ENCODE measurements around the gene DOCK8. TPM values are rescaled to one million over a fixed set of nuclear protein-coding genes. Genes with fewer than 3 reads are reported as not detected.

DOCK8 gene
- total and polyA plus RNA-seq, 2 of the 4 experiments (the other 2 are of a cell fraction) = not detected

- Histone ChIP-seq H2BK120ac (ENCODE audit: low read depth, low read length) (no peak overlapping the region), H3K4ac (ENCODE audit: low read depth, low read length) (no peak overlapping the region), H3K23ac (ENCODE audit: low read depth, low read length) (no peak overlapping the region), H2AK5ac (ENCODE audit: low read depth, low read length) (no peak overlapping the region), H3K79me1 (ENCODE audit: low read depth in 1 of 2, low read length in 2 of 2) (no peaks in the 10 kb centered on the region), H2BK20ac (ENCODE audit: low read depth, low read length) (no peak overlapping the region), H3K27ac (ENCODE audit: insufficient read depth, low read length) (no peak overlapping the region), H3K14ac (replicated peaks; ENCODE audit: low read depth, low read length) (no peak overlapping the region), H4K5ac (ENCODE audit: low read depth, low read length) (no peak overlapping the region), H2AK9ac (replicated peaks; ENCODE audit: low read depth, low read length, poor library complexity) (no peak overlapping the region), H3K4me1 (ENCODE audit: control insufficient read depth, insufficient read depth, low read length) (no peaks in the 10 kb centered on the region), H4K8ac (ENCODE audit: low read depth in 2 of 2, low read length in 2 of 2) (no peak overlapping the region), H2BK15ac (ENCODE audit: low read depth, low read length) (no peak overlapping the region), H2AFZ (replicated peaks; ENCODE audit: low read length, poor library complexity) (no peak overlapping the region), H2BK5ac (ENCODE audit: low read depth, low read length, poor library complexity, severe bottlenecking) (no peak overlapping the region), H4K20me1 (ENCODE audit: insufficient read depth, low read length) (no peaks in the 10 kb centered on the region), H3K9ac (ENCODE audit: low read depth, low read length) (no peak overlapping the region), H3K36me3 (ENCODE audit: control insufficient read depth, insufficient read depth, low read length) (no peaks in the 10 kb centered on the region), H3K56ac (ENCODE audit: extremely low read depth, insufficient read depth, low read length) (no peak overlapping the region), H3K18ac (ENCODE audit: low read depth, low read length) (no peak overlapping the region), H3K9me1 (ENCODE audit: insufficient read depth, low read length) (no peaks in the 10 kb centered on the region), H3K4me3 (ENCODE audit: insufficient read depth, low read depth, low read length) (no peak overlapping the region), H3K27me3 (ENCODE audit: control insufficient read depth, insufficient read depth, low read length) (no peaks in the 10 kb centered on the region; the same call in 1 of the 2 replicates), H4K91ac (ENCODE audit: insufficient read depth, low read depth, low read length) (no peak overlapping the region), H3K9me3 (ENCODE audit: control insufficient read depth, insufficient read depth, low read length) (no peaks in the 10 kb centered on the region), H3K4me2 (ENCODE audit: low read depth, low read length) (no peak overlapping the region)
- TF ChIP-seq RAD21 (IDR thresholded peaks at IDR 0.05; ENCODE audit: low read length) = no peak
- no peak for TF ChIP-seq FOS (IDR thresholded peaks at IDR 0.05; ENCODE audit: low read depth, low read length)
- no peak for TF ChIP-seq SMC3 (IDR thresholded peaks at IDR 0.05; ENCODE audit: low read depth, low read length)
- no peak for TF ChIP-seq RFX5 (IDR thresholded peaks at IDR 0.05; ENCODE audit: low read depth, low read length)
- no peak for TF ChIP-seq POLR2A (IDR thresholded peaks at IDR 0.05; ENCODE audit: low read depth, low read length)
- no peak for TF ChIP-seq NFE2L2 (IDR thresholded peaks at IDR 0.05; ENCODE audit: low read depth, low read length)
- TF ChIP-seq MXI1 (IDR thresholded peaks at IDR 0.05; ENCODE audit: borderline replicate concordance, low read depth, low read length) = no peak
- TF ChIP-seq USF2 (IDR thresholded peaks at IDR 0.05; ENCODE audit: low read depth, low read length) = no peak
- TF ChIP-seq BHLHE40 (IDR thresholded peaks at IDR 0.05; ENCODE audit: low read depth, low read length) = no peak
- in situ Hi-C loops (cut with MboI; ENCODE audit: low sequenced_read_pairs) (no loop called here), intact Hi-C loops (cut with micrococcal nuclease) (no loop called here), dilution Hi-C loops (cut with HindIII; ENCODE audit: low sequenced_read_pairs, unreplicated experiment) (no loop called here)
- CTCF ChIA-PET = no interaction called here
- POLR2A ChIA-PET (ENCODE audit: unreplicated experiment) = no interaction called here
- ATAC-seq (ENCODE audit: low read depth) = no peak
- DNase-seq = no peak
- WGBS, 2 experiments (ENCODE audit: extremely low coverage in 2 of 2, insufficient read length in 1 of 2) = no CpG with 5 or more reads among the region's 3 CpGs
- no TSS peak for BruUV-seq (replicated peaks)
Measured at GRCh38 chr9:512555-513272, 298.0 kb downstream of the DOCK8 start.

Other genes starting within 250 kb of the DOCK8 start
- 3.0 and 3.1 TPM in 2 replicates for gene WASHC1, start 185.4 kb upstream of the DOCK8 start, total RNA-seq (2012; rRNA removed)
- gene WASHC1, start 185.4 kb upstream of the DOCK8 start, polyA plus RNA-seq (2012; rRNA removed) = 13.7 and 17.6 TPM in 2 replicates
- gene FOXD4, start 96.4 kb upstream of the DOCK8 start, total RNA-seq (2012; rRNA removed) = 0.18 TPM in 1 of 2 replicates, not detected in the other
- 0.03 and 0.09 TPM in 2 replicates for gene FOXD4, start 96.4 kb upstream of the DOCK8 start, polyA plus RNA-seq (2012; rRNA removed)
- gene ZNG1A, start 35.8 kb upstream of the DOCK8 start, total RNA-seq (2012; rRNA removed) = 12.2 and 24.2 TPM in 2 replicates
- 11.5 and 12.4 TPM in 2 replicates for gene ZNG1A, start 35.8 kb upstream of the DOCK8 start, polyA plus RNA-seq (2012; rRNA removed)